Gastroesophageal sphincter (tissue), 4 donors: ENCODE data around the gene TMC1. TPM values are rescaled to one million over a fixed set of nuclear protein-coding genes. Genes with fewer than 3 reads are reported as not detected.

Experiments used
- ATAC-seq: fragments of 150-250 bp; one replicate; pipeline ENCODE4 v1.9.1; 2016; ENCODE audit warnings: mild to moderate bottlenecking, moderate library complexity
- H3K27ac ChIP-seq, 4 donors: fragments of 200-600 bp; sonication (generic) in 3 of 4; 1 replicate in 3 of 4; 2 replicates in 1 of 4; pipeline ENCODE4 v1.5.1; 2016 to 2019
- H3K27me3 ChIP-seq: fragments of 200-600 bp; sonication (generic); one replicate; pipeline ENCODE4 v1.5.1; 2019
- H3K36me3 ChIP-seq, 2 donors: fragments of 200-600 bp; sonication (generic); one replicate each; pipeline ENCODE4 v1.5.1; 2019; ENCODE audit warnings: control low read depth in 1 of 2
- H3K4me1 ChIP-seq, 3 donors: fragments of 200-600 bp; sonication (generic); 1 replicate in 2 of 3; 2 replicates in 1 of 3; pipeline ENCODE4 v1.5.1; 2016 to 2019; ENCODE audit warnings: control low read depth in 2 of 3
- H3K4me3 ChIP-seq, 2 donors: fragments of 200-600 bp; sonication (generic); one replicate each; pipeline ENCODE4 v1.5.1; 2019; ENCODE audit warnings: mild to moderate bottlenecking in 1 of 2, moderate library complexity in 1 of 2
- H3K9me3 ChIP-seq, 3 donors: fragments of 200-600 bp; sonication (generic); one replicate each; pipeline ENCODE4 v1.5.1; 2017 to 2019; ENCODE audit warnings: control low read depth in 2 of 3
- CTCF ChIP-seq, 4 experiments: fragments of 200-600 bp in 2 of 4; fragments of 450-650 bp in 2 of 4; sonication (generic) in 1 of 4; IDR thresholded peaks; one replicate each; pipeline ENCODE4 v1.5.1; 2017 to 2019; ENCODE audit warnings: antibody characterized with exemption in 4 of 4, mild to moderate bottlenecking in 2 of 4, moderate library complexity in 2 of 4
- EP300 ChIP-seq: sonication (generic); formaldehyde crosslinking; IDR thresholded peaks from one replicate; pipeline ENCODE4 v1.6.1; 2017; ENCODE audit warnings: antibody characterized with exemption, mild to moderate bottlenecking
- POLR2A ChIP-seq, 2 donors: fragments of 450-650 bp; IDR thresholded peaks; one replicate each; pipeline ENCODE4 v1.6.1; 2017; ENCODE audit warnings: antibody characterized with exemption in 2 of 2, mild to moderate bottlenecking in 2 of 2, moderate library complexity in 1 of 2
- POLR2AphosphoS5 ChIP-seq: sonication (generic); formaldehyde crosslinking; IDR thresholded peaks from one replicate; pipeline ENCODE4 v1.6.1; 2017; ENCODE audit warnings: antibody characterized with exemption
- WGBS, 2 donors: methylation state at CpG; one replicate each; pipeline ENCODE4 v1.1.5; 2018; ENCODE audit warnings: low coverage in 1 of 2; 5-methylcytosine and 5-hydroxymethylcytosine counted together
- total RNA-seq, 4 donors: library from RNA; depleted of rRNA; stranded (reverse); fragments of >200 nt; gene quantifications; one replicate each; pipeline ENCODE4 v1.1.0, GENCODE V29; 2016

The TMC1 gene
- total RNA-seq, 4 donors from 2014 or later, result not detected

- Histone ChIP-seq H3K27me3 (no peaks in the 10 kb centered on the region), H3K4me3 (no peak overlapping the region), H3K9me3 (no peaks in the 10 kb centered on the region), H3K27ac (no peak overlapping the region), H3K36me3 (no peaks in the 10 kb centered on the region), H3K4me1 (no peaks in the 10 kb centered on the region)
- WGBS, 2 donors, result 90 to 91% methylated on average over 8 of the region's 8 CpGs
- no peak for ATAC-seq
- TF ChIP-seq POLR2AphosphoS5 (no peak), POLR2A (IDR thresholded peaks at IDR 0.05) (no peak), EP300 (no peak), CTCF (IDR thresholded peaks at IDR 0.05) (no peak)
Observed at GRCh38 chr9:72816666-72817065, 295.3 kb downstream of the TMC1 start.

GRCh38 chr9:72817413-72817812, 296.0 kb downstream of the TMC1 start:
- Histone ChIP-seq H3K36me3 (no peaks in the 10 kb centered on the region), H3K4me3 (no peak overlapping the region), H3K27me3 (no peaks in the 10 kb centered on the region), H3K27ac (no peak overlapping the region), H3K9me3 (no peaks in the 10 kb centered on the region), H3K4me1 (no peaks in the 10 kb centered on the region)
- WGBS, 2 donors, result 71 to 75% methylated on average over 6 to 7 of the region's 7 CpGs
- no peak for ATAC-seq
- no peak for TF ChIP-seq POLR2A (IDR thresholded peaks at IDR 0.05)

DNA sequence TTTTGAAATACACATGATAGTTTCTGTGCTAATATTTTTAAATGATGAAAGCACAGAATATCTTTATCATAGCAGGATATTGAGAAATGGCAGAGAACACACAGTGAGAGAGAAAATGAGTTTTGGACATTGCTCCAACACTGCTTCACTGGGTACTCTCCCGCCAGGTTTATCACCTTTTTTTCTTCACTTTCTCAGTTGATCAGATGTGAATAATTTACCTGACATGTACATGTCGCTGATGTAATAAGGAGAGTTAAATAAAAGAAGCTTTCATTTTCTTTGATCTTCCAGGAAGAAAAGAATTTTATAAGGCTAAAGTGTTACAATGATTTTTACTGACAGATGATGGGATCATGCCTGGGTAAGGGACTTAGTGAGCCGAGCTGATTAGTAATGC, 297.0 kb downstream of the TMC1 start:
- TF ChIP-seq POLR2AphosphoS5 (no peak), EP300 (no peak), POLR2A (IDR thresholded peaks at IDR 0.05) (no peak), CTCF (IDR thresholded peaks at IDR 0.05) (no peak)
- Histone ChIP-seq H3K4me1 (no peaks in the 10 kb centered on the region), H3K27ac (no peak overlapping the region), H3K9me3 (no peaks in the 10 kb centered on the region), H3K36me3 (no peaks in the 10 kb centered on the region), H3K27me3 (no peaks in the 10 kb centered on the region), H3K4me3 (no peak overlapping the region)
- WGBS, 2 donors, result 87 to 94% methylated on average over 3 of the region's 3 CpGs
- ATAC-seq, result no peak

- WGBS, 2 donors, result 0 to 73% methylated on average over 1 to 4 of the region's 5 CpGs
- no peaks in the 10 kb centered on the region for H3K9me3 ChIP-seq
- H3K4me1 ChIP-seq, result no peaks in the 10 kb centered on the region
- no peak overlapping the region for H3K27ac ChIP-seq
- ATAC-seq, result no peak
- no peaks in the 10 kb centered on the region for H3K27me3 ChIP-seq
- no peaks in the 10 kb centered on the region for H3K36me3 ChIP-seq
- TF ChIP-seq POLR2AphosphoS5 (no peak), EP300 (no peak), CTCF (IDR thresholded peaks at IDR 0.05) (no peak), POLR2A (IDR thresholded peaks at IDR 0.05) (no peak)
- no peak overlapping the region for H3K4me3 ChIP-seq
Observed at GRCh38 chr9:72823971-72824370, 302.6 kb downstream of the TMC1 start.

DNA sequence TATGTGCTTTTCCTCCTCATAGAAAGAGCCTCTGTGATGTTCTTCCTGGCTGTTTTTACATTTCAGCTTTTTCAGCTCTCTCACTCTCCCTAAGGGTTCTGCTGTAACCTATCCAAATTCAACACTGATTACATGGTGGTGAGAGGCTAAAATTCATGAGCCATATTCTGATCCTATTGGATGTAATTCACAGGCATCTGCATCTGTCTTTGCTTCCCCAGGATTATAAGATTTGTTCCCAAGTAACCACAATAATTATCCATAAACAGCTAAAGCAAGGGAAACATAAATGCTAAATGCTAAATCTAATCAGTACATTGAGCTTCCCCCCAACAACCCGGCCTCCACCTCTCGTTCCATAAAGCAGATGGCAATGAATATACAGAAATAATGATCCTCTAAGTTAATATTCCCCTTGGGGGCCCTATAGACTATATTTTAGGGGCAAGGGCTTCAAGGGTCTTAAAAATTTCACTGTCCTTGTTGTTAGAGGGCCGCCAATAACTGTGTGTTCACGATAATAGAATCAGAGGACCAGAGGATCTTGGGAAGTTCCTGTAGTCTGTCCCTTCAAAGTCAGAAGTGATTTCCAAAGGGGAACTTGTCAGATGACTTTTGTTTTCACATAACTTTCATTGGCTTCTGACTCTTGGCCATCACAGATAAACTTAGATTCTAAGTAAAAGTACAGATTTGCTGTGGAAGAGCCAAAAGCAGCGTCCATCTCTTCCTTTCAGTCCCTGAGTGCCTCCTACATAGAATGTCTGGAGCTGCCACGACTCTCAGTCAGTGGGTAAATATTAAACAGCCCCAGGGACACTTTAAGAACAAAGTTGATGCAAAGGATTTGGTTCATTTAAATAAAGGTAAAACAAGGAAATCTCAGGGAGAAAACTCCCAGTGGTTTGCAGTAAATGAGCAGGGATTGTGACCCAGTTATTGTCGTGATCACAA, 305.9 kb downstream of the TMC1 start:
- WGBS, 2 donors, result 64 to 66% methylated on average over 6 to 7 of the region's 7 CpGs
- Histone ChIP-seq H3K27ac (peak overlapping the region in 3 of 4 donors; percentile 11 to 35 (median 17)), H3K4me1 (no peaks in the 10 kb centered on the region), H3K36me3 (no peaks in the 10 kb centered on the region), H3K9me3 (no peaks in the 10 kb centered on the region), H3K27me3 (no peaks in the 10 kb centered on the region), H3K4me3 (no peak overlapping the region)
- no peak for ATAC-seq
- TF ChIP-seq EP300 (no peak), CTCF (IDR thresholded peaks at IDR 0.05) (no peak), POLR2AphosphoS5 (no peak), POLR2A (IDR thresholded peaks at IDR 0.05) (no peak)
